HEK293 (cell line): Measurements from ENCODE around the gene FBN2.

ENCODE experiments used
- GFI1B ChIP-seq: fragments of 450-650 bp; formaldehyde crosslinking; IDR thresholded peaks from 2 replicates; pipeline ENCODE4 v1.5.1; 2016; ENCODE audit warnings: missing biosample characterization, missing genetic modification characterization
- GLI4 ChIP-seq: fragments of 450-650 bp; formaldehyde crosslinking; IDR thresholded peaks from 2 replicates; pipeline ENCODE4 v1.5.1; 2016; ENCODE audit warnings: missing biosample characterization, missing genetic modification characterization
- GLIS1 ChIP-seq: fragments of 450-650 bp; formaldehyde crosslinking; IDR thresholded peaks from 2 replicates; pipeline ENCODE4 v1.5.1; 2016; ENCODE audit warnings: missing biosample characterization, missing genetic modification characterization
- HOXD13 ChIP-seq: sonication (generic); formaldehyde crosslinking; IDR thresholded peaks from 2 replicates; pipeline ENCODE4 v1.8.0; 2022; ENCODE audit warnings: missing genetic modification reagents, borderline replicate concordance
- KLF8 ChIP-seq: fragments of 450-650 bp; formaldehyde crosslinking; IDR thresholded peaks from 2 replicates; pipeline ENCODE4 v1.5.1; 2016; ENCODE audit warnings: missing biosample characterization, missing genetic modification characterization
- RBAK ChIP-seq: fragments of 450-650 bp; formaldehyde crosslinking; IDR thresholded peaks from 2 replicates; pipeline ENCODE4 v1.5.1; 2016; ENCODE audit warnings: missing biosample characterization, missing genetic modification characterization
- TRIM28 ChIP-seq: IDR thresholded peaks from 2 replicates; pipeline ENCODE4 v1.6.1; 2011; ENCODE audit warnings: low read length, control low read depth, borderline replicate concordance
- YY2 ChIP-seq: fragments of 450-650 bp; formaldehyde crosslinking; IDR thresholded peaks from 2 replicates; pipeline ENCODE4 v1.5.1; 2016; ENCODE audit warnings: missing biosample characterization, missing genetic modification characterization
- ZBTB1 ChIP-seq: fragments of 450-650 bp; formaldehyde crosslinking; IDR thresholded peaks from 2 replicates; pipeline ENCODE4 v1.5.1; 2016; ENCODE audit warnings: missing biosample characterization, missing genetic modification characterization
- ZBTB21 ChIP-seq: fragments of 450-650 bp; formaldehyde crosslinking; IDR thresholded peaks from 2 replicates; pipeline ENCODE4 v1.5.1; 2017; ENCODE audit warnings: missing biosample characterization, missing genetic modification characterization
- ZBTB7A ChIP-seq: fragments of 450-650 bp; formaldehyde crosslinking; IDR thresholded peaks from 2 replicates; pipeline ENCODE4 v1.5.1; 2016; ENCODE audit warnings: low read depth, missing biosample characterization, missing genetic modification characterization
- ZFP3 ChIP-seq: fragments of 450-650 bp; formaldehyde crosslinking; IDR thresholded peaks from 2 replicates; pipeline ENCODE4 v1.5.1; 2016; ENCODE audit warnings: low read depth, missing biosample characterization, missing genetic modification characterization
- ZFP69B ChIP-seq: fragments of 450-650 bp; formaldehyde crosslinking; IDR thresholded peaks from 2 replicates; pipeline ENCODE4 v1.5.1; 2016; ENCODE audit warnings: missing biosample characterization, missing genetic modification characterization
- ZNF10 ChIP-seq: fragments of 450-650 bp; formaldehyde crosslinking; IDR thresholded peaks from 2 replicates; pipeline ENCODE4 v1.5.1; 2017; ENCODE audit warnings: missing biosample characterization, missing genetic modification characterization
- ZNF146 ChIP-seq: fragments of 450-650 bp; formaldehyde crosslinking; IDR thresholded peaks from 2 replicates; pipeline ENCODE4 v1.5.1; 2016; ENCODE audit warnings: missing biosample characterization, missing genetic modification characterization
- ZNF157 ChIP-seq: fragments of 450-650 bp; formaldehyde crosslinking; IDR thresholded peaks from 2 replicates; pipeline ENCODE4 v1.5.1; 2016; ENCODE audit warnings: missing biosample characterization, missing genetic modification characterization
- ZNF202 ChIP-seq: fragments of 450-650 bp; formaldehyde crosslinking; IDR thresholded peaks from 2 replicates; pipeline ENCODE4 v1.5.1; 2016; ENCODE audit warnings: missing biosample characterization, missing genetic modification characterization, borderline replicate concordance
- ZNF221 ChIP-seq: fragments of 450-650 bp; formaldehyde crosslinking; IDR thresholded peaks from 2 replicates; pipeline ENCODE4 v1.5.1; 2017; ENCODE audit warnings: missing biosample characterization, missing genetic modification characterization, borderline replicate concordance
- ZNF223 ChIP-seq: fragments of 450-650 bp; formaldehyde crosslinking; IDR thresholded peaks from 2 replicates; pipeline ENCODE4 v1.5.1; 2016; ENCODE audit warnings: missing biosample characterization, missing genetic modification characterization
- ZNF23 ChIP-seq: fragments of 450-650 bp; formaldehyde crosslinking; IDR thresholded peaks from 2 replicates; pipeline ENCODE4 v1.5.1; 2016; ENCODE audit warnings: missing biosample characterization, missing genetic modification characterization, borderline replicate concordance
- ZNF239 ChIP-seq: fragments of 450-650 bp; formaldehyde crosslinking; IDR thresholded peaks from 2 replicates; pipeline ENCODE4 v1.5.1; 2016; ENCODE audit warnings: missing biosample characterization, missing genetic modification characterization
- ZNF24 ChIP-seq: fragments of 450-650 bp; formaldehyde crosslinking; IDR thresholded peaks from 2 replicates; pipeline ENCODE4 v1.5.1; 2016; ENCODE audit warnings: missing biosample characterization, missing genetic modification characterization
- ZNF274 ChIP-seq, 2 experiments: fragments of 200-500 bp in 1 of 2; fragments of 450-650 bp in 1 of 2; sonication (Bioruptor generic) in 1 of 2; formaldehyde crosslinking in 1 of 2; IDR thresholded peaks; 2 replicates each; pipeline versions ENCODE4 v1.5.1 to v1.6.1; 2014 to 2016; ENCODE audit warnings: borderline replicate concordance in 1 of 2, inconsistent platforms in 1 of 2, low read length in 1 of 2, missing biosample characterization in 1 of 2, missing genetic modification characterization in 1 of 2
- ZNF324 ChIP-seq: fragments of 450-650 bp; formaldehyde crosslinking; IDR thresholded peaks from 2 replicates; pipeline ENCODE4 v1.5.1; 2016; ENCODE audit warnings: missing biosample characterization, missing genetic modification characterization
- ZNF394 ChIP-seq: fragments of 450-650 bp; formaldehyde crosslinking; IDR thresholded peaks from 2 replicates; pipeline ENCODE4 v1.5.1; 2016; ENCODE audit warnings: missing biosample characterization, missing genetic modification characterization, mild to moderate bottlenecking, moderate library complexity, borderline replicate concordance
- ZNF423 ChIP-seq: fragments of 450-650 bp; formaldehyde crosslinking; IDR thresholded peaks from 2 replicates; pipeline ENCODE4 v1.5.1; 2016; ENCODE audit warnings: missing biosample characterization, missing genetic modification characterization
- ZNF473 ChIP-seq: fragments of 450-650 bp; formaldehyde crosslinking; IDR thresholded peaks from 2 replicates; pipeline ENCODE4 v1.5.1; 2017; ENCODE audit warnings: missing biosample characterization, missing genetic modification characterization
- ZNF510 ChIP-seq: fragments of 450-650 bp; formaldehyde crosslinking; IDR thresholded peaks from 2 replicates; pipeline ENCODE4 v1.5.1; 2018; ENCODE audit warnings: mild to moderate bottlenecking, missing genetic modification characterization, missing biosample characterization; ENCODE audit not compliant: insufficient replicate concordance
- ZNF514 ChIP-seq: fragments of 450-650 bp; formaldehyde crosslinking; IDR thresholded peaks from 2 replicates; pipeline ENCODE4 v1.5.1; 2016; ENCODE audit warnings: missing biosample characterization, missing genetic modification characterization
- ZNF558 ChIP-seq: fragments of 450-650 bp; formaldehyde crosslinking; IDR thresholded peaks from 2 replicates; pipeline ENCODE4 v1.5.1; 2016; ENCODE audit warnings: missing biosample characterization, missing genetic modification characterization
- ZNF561 ChIP-seq: fragments of 450-650 bp; IDR thresholded peaks from 2 replicates; pipeline ENCODE4 v1.5.1; 2018; ENCODE audit warnings: missing biosample characterization, missing genetic modification characterization, borderline replicate concordance
- ZNF610 ChIP-seq: fragments of 450-650 bp; formaldehyde crosslinking; IDR thresholded peaks from 2 replicates; pipeline ENCODE4 v1.5.1; 2016; ENCODE audit warnings: missing biosample characterization, missing genetic modification characterization, borderline replicate concordance
- ZNF621 ChIP-seq: fragments of 450-650 bp; formaldehyde crosslinking; IDR thresholded peaks from 2 replicates; pipeline ENCODE4 v1.5.1; 2017; ENCODE audit warnings: missing biosample characterization, missing genetic modification characterization
- ZNF629 ChIP-seq: fragments of 450-650 bp; formaldehyde crosslinking; IDR thresholded peaks from 2 replicates; pipeline ENCODE4 v1.5.1; 2017; ENCODE audit warnings: missing biosample characterization, missing genetic modification characterization
- ZNF664 ChIP-seq: fragments of 450-650 bp; formaldehyde crosslinking; IDR thresholded peaks from 2 replicates; pipeline ENCODE4 v1.5.1; 2016; ENCODE audit warnings: missing biosample characterization, missing genetic modification characterization
- ZNF707 ChIP-seq: fragments of 450-650 bp; formaldehyde crosslinking; IDR thresholded peaks from 2 replicates; pipeline ENCODE4 v1.5.1; 2016; ENCODE audit warnings: missing biosample characterization, missing genetic modification characterization
- ZNF768 ChIP-seq: fragments of 450-650 bp; formaldehyde crosslinking; IDR thresholded peaks from 2 replicates; pipeline ENCODE4 v1.5.1; 2018; ENCODE audit warnings: missing biosample characterization, mild to moderate bottlenecking, missing genetic modification characterization
- ZSCAN16 ChIP-seq: fragments of 450-650 bp; formaldehyde crosslinking; IDR thresholded peaks from 2 replicates; pipeline ENCODE4 v1.5.1; 2016; ENCODE audit warnings: missing biosample characterization, missing genetic modification characterization
- ZSCAN30 ChIP-seq: fragments of 450-650 bp; IDR thresholded peaks from 2 replicates; pipeline ENCODE4 v1.5.1; 2018; ENCODE audit warnings: missing biosample characterization, mild to moderate bottlenecking, missing genetic modification characterization, moderate library complexity
- TF ChIP-seq, protein P1 (sequence below): fragments of 450-650 bp; formaldehyde crosslinking; IDR thresholded peaks from 2 replicates; pipeline ENCODE4 v1.5.1; 2016; ENCODE audit warnings: missing biosample characterization, missing genetic modification characterization

Gene FBN2

DNA sequence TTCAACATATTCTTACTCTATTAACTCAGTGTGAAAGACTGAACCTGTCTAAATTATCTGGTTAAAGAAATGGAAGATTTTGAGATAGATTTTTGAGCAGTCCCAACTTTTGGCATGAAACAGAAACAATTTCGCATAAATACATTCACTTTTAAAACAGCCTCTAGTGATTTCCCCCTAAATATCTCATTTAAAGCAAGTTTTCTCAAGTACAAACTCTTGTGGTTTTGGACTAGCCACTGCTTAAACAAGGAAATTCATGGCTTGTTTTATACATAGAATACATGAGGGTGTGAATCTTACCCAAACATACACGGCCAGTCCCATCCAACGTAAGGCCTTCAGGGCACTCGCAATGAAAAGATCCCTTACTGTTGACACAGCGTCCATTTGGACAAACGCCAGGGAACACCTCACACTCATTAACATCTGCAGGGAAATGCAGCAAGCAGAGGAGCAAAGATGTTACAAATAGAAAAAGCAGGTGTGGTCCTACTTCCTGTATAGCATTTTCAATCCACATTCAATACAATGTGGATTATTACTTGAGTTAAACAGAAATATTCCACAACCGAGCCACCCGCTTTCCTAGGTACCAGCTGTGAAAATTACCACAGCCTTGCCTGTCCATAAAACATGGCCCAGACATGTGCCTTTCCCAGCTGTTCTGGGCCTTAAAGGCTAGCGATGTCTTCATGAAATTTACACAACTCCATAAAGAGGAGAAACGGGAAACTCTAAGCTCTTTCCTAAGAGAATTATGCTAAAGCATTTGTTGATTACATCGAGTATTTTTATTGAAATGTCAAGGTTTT is 188.8 kb downstream of the FBN2 start (continued):
- TF ChIP-seq ZNF707 (tag by site-specific recombination), result no peak
- no peak for TF ChIP-seq ZFP69B (tag by site-specific recombination)
- TF ChIP-seq ZNF24 (tag by site-specific recombination), result no peak
- TF ChIP-seq ZNF423 (tag by site-specific recombination), result no peak
- no peak for TF ChIP-seq ZNF473 (tag by site-specific recombination)
- TF ChIP-seq ZSCAN16 (tag by site-specific recombination), result no peak
- no peak for TF ChIP-seq ZNF610 (tag by site-specific recombination)
- TF ChIP-seq ZNF239, result no peak
- no peak for TF ChIP-seq ZNF394 (tag by site-specific recombination)
- no peak for TF ChIP-seq ZFP3 (tag by site-specific recombination)
- no peak for TF ChIP-seq ZBTB21
- TF ChIP-seq HOXD13, result no peak
- TF ChIP-seq ZNF510 (tag by site-specific recombination), result peak; percentile 93
- no peak for TF ChIP-seq ZNF274 (IDR thresholded peaks at IDR 0.05; ENCODE audit: low read length)
- TF ChIP-seq ZNF274 (tag by site-specific recombination; IDR thresholded peaks at IDR 0.05; ENCODE audit: borderline replicate concordance), result no peak
- no peak for TF ChIP-seq KLF8 (tag by site-specific recombination)
- TF ChIP-seq ZBTB1, result no peak
- TF ChIP-seq GLI4 (tag by site-specific recombination), result no peak
- no peak for TF ChIP-seq ZNF202 (tag by site-specific recombination)
- no peak for TF ChIP-seq ZNF768
- no peak for TF ChIP-seq ZNF324 (tag by site-specific recombination)
- TF ChIP-seq ZNF558 (tag by site-specific recombination), result no peak
- no peak for TF ChIP-seq ZNF23
- TF ChIP-seq ZNF146 (tag by site-specific recombination), result no peak
- no peak for TF ChIP-seq ZBTB7A (tag by site-specific recombination)
- TF ChIP-seq TRIM28, result no peak
- TF ChIP-seq YY2 (tag by site-specific recombination), result no peak
- peak; percentile 63; the same call in 1 of the 2 replicates for TF ChIP-seq ZNF561 (tag by site-specific recombination)
- no peak for TF ChIP-seq GFI1B (tag by site-specific recombination)
- TF ChIP-seq ZNF221, result no peak
- TF ChIP-seq ZNF664 (tag by site-specific recombination), result peak; percentile 96
- TF ChIP-seq ZNF157 (tag by site-specific recombination), result no peak
- peak; percentile 45; the same call in 1 of the 2 replicates for TF ChIP-seq ZNF629 (tag by site-specific recombination)
- TF ChIP-seq ZNF10 (tag by site-specific recombination), result no peak
- no peak for TF ChIP-seq ZNF223
- TF ChIP-seq GLIS1 (tag by site-specific recombination), result no peak
- peak; percentile 47; the same call in 1 of the 2 replicates for TF ChIP-seq ZSCAN30 (tag by site-specific recombination)
- TF ChIP-seq, protein P1, sequence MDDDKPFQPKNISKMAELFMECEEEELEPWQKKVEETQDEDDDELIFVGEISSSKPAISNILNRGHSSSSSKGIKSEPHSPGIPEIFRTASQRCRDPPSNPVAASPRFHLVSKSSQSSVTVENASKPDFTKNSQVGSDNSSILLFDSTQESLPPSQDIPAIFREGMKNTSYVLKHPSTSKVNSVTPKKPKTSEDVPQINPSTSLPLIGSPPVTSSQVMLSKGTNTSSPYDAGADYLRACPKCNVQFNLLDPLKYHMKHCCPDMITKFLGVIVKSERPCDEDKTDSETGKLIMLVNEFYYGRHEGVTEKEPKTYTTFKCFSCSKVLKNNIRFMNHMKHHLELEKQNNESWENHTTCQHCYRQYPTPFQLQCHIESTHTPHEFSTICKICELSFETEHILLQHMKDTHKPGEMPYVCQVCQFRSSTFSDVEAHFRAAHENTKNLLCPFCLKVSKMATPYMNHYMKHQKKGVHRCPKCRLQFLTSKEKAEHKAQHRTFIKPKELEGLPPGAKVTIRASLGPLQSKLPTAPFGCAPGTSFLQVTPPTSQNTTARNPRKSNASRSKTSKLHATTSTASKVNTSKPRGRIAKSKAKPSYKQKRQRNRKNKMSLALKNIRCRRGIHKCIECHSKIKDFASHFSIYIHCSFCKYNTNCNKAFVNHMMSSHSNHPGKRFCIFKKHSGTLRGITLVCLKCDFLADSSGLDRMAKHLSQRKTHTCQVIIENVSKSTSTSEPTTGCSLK (tag by site-specific recombination), result no peak
- no peak for TF ChIP-seq RBAK (tag by site-specific recombination)
- no peak for TF ChIP-seq ZNF621 (tag by site-specific recombination)
- no peak for TF ChIP-seq ZNF514
